Measurements from ENCODE around the gene CACNB1.

The CACNB1 gene

GRCh38 chr17:39200957-39201510 is 3.6 kb upstream of the CACNB1 start:
- no peak for DNase-seq (ENCODE audit: low read depth)

GRCh38 chr17:39200070-39200879 is 2.8 kb upstream of the CACNB1 start, which contains the start of gene RPL19:
Gene RPL19 (plus strand): TSS chr17:39200283. CDS start chr17:39200345, 62 bp downstream.
- peak; percentile 67 for DNase-seq (ENCODE audit: low read depth)

- DNase-seq (ENCODE audit: low read depth) = peak; percentile 86
These were observed 2.3 kb upstream of the CACNB1 start for GRCh38 chr17:39199820-39200069.

- no peak for DNase-seq (ENCODE audit: low read depth)
These were observed 707 bp upstream of the CACNB1 start for GRCh38 chr17:39198186-39198566.

- no peak for DNase-seq (ENCODE audit: low read depth)
These were observed 619 bp downstream of the CACNB1 start for GRCh38 chr17:39196808-39197291.

- DNase-seq (ENCODE audit: low read depth) = no peak
These were observed 1.1 kb downstream of the CACNB1 start for GRCh38 chr17:39196241-39196807.

GRCh38 chr17:39195568-39196160 is 1.8 kb downstream of the CACNB1 start:
- no peak for DNase-seq (ENCODE audit: low read depth)

GRCh38 chr17:39194985-39195524 is 2.4 kb downstream of the CACNB1 start:
- no peak for DNase-seq (ENCODE audit: low read depth)

GRCh38 chr17:39194089-39194984 is 3.1 kb downstream of the CACNB1 start:
- DNase-seq (ENCODE audit: low read depth) = no peak

GRCh38 chr17:39193346-39193745 is 4.1 kb downstream of the CACNB1 start:
- no peak for DNase-seq (ENCODE audit: low read depth)

GRCh38 chr17:39192901-39193300 is 4.6 kb downstream of the CACNB1 start:
- DNase-seq (ENCODE audit: low read depth) = no peak

- no peak for DNase-seq (ENCODE audit: low read depth)
These were observed 5.5 kb downstream of the CACNB1 start for GRCh38 chr17:39191750-39192510.

- no peak for DNase-seq (ENCODE audit: low read depth)
These were observed 10.2 kb downstream of the CACNB1 start for GRCh38 chr17:39187152-39187830.

GRCh38 chr17:39186481-39187002 is 10.9 kb downstream of the CACNB1 start:
- no peak for DNase-seq (ENCODE audit: low read depth)

- no peak for DNase-seq (ENCODE audit: low read depth)
These were observed 13.7 kb downstream of the CACNB1 start for GRCh38 chr17:39183720-39184119.

GRCh38 chr17:39183045-39183444 is 14.4 kb downstream of the CACNB1 start:
- DNase-seq (ENCODE audit: low read depth) = no peak

- no peak for DNase-seq (ENCODE audit: low read depth)
These were observed 16.2 kb downstream of the CACNB1 start for GRCh38 chr17:39181303-39181702.

- DNase-seq (ENCODE audit: low read depth) = no peak
These were observed 18.9 kb downstream of the CACNB1 start for GRCh38 chr17:39178536-39178935.

- DNase-seq (ENCODE audit: low read depth) = no peak
These were observed 20.2 kb downstream of the CACNB1 start for GRCh38 chr17:39177256-39177655.

GRCh38 chr17:39175695-39176093 is 21.8 kb downstream of the CACNB1 start:
- DNase-seq (ENCODE audit: low read depth) = no peak
